Hepatocyte (in vitro differentiated cells): ENCODE results near the gene EPHA6.

Experiments used
- EZH2 ChIP-seq: fragments of 200-600 bp; sonication (generic); IDR thresholded peaks from 2 replicates; pipeline ENCODE4 v1.6.1; 2016; ENCODE audit warnings: antibody characterized with exemption, mild to moderate bottlenecking, borderline replicate concordance
- EZH2phosphoT487 ChIP-seq: fragments of 200-600 bp; sonication (generic); IDR thresholded peaks from one replicate; pipeline ENCODE4 v1.6.1; 2018; ENCODE audit warnings: antibody characterized with exemption, mild to moderate bottlenecking, low read depth, moderate library complexity; ENCODE audit not compliant: unreplicated experiment, severe bottlenecking
- TF ChIP-seq, protein P1 (sequence below): fragments of 200-600 bp; sonication (generic); IDR thresholded peaks from 2 replicates; pipeline ENCODE4 v1.5.1; 2016; ENCODE audit warnings: antibody characterized with exemption, mild to moderate bottlenecking; ENCODE audit not compliant: poor library complexity

GRCh38 chr3:97658668-97659285, 844.4 kb downstream of the EPHA6 start:
- TF ChIP-seq, protein P1, sequence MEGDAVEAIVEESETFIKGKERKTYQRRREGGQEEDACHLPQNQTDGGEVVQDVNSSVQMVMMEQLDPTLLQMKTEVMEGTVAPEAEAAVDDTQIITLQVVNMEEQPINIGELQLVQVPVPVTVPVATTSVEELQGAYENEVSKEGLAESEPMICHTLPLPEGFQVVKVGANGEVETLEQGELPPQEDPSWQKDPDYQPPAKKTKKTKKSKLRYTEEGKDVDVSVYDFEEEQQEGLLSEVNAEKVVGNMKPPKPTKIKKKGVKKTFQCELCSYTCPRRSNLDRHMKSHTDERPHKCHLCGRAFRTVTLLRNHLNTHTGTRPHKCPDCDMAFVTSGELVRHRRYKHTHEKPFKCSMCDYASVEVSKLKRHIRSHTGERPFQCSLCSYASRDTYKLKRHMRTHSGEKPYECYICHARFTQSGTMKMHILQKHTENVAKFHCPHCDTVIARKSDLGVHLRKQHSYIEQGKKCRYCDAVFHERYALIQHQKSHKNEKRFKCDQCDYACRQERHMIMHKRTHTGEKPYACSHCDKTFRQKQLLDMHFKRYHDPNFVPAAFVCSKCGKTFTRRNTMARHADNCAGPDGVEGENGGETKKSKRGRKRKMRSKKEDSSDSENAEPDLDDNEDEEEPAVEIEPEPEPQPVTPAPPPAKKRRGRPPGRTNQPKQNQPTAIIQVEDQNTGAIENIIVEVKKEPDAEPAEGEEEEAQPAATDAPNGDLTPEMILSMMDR, result peak; percentile 87
- TF ChIP-seq EZH2phosphoT487 (no peak), EZH2 (no peak)
